Smooth muscle cell of the brain vasculature (primary cell): ENCODE data around the gene ERG.
A peak's percentile ranks its signal among the peaks of the same experiment; 100 is the strongest.

Experiments
- DNase-seq: peaks from one replicate; pipeline ENCODE4 v3.0.0-alpha.2; 2012; ENCODE audit warnings: low read depth, low spot score

Gene ERG

GRCh38 chr21:38475519-38475918 is 22.8 kb downstream of the ERG start:
- DNase-seq = no peak

GRCh38 chr21:38474796-38475195 is 23.5 kb downstream of the ERG start:
- DNase-seq = no peak

GRCh38 chr21:38474124-38474523 is 24.2 kb downstream of the ERG start:
- DNase-seq = no peak

- DNase-seq = peak; percentile 29
Observed at GRCh38 chr21:38472412-38473108, 25.7 kb downstream of the ERG start.

GRCh38 chr21:38471766-38472165 is 26.5 kb downstream of the ERG start:
- no peak for DNase-seq

DNA sequence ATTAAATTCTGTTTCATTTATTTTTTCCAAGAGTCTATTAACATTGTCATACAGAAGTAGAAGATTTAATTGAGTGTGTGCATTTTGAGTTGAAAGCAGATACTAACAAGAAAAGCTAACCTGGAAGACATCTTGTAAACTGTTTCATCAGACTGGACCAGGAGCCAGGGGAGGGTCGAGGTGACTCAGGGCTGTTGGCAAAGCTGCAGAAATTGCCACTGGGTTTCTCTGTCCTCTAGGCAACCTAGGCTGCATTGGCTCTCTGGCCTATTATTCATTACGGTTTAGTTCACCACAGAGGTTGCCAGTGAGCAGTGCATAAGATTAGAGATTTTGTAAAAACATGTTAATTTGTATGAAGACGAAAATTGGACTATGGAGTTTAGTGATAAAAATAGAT is 27.5 kb downstream of the ERG start:
- DNase-seq = no peak

GRCh38 chr21:38469642-38470041 is 28.6 kb downstream of the ERG start:
- DNase-seq = no peak

- no peak for DNase-seq
Observed at GRCh38 chr21:38468989-38469388, 29.3 kb downstream of the ERG start.

DNA sequence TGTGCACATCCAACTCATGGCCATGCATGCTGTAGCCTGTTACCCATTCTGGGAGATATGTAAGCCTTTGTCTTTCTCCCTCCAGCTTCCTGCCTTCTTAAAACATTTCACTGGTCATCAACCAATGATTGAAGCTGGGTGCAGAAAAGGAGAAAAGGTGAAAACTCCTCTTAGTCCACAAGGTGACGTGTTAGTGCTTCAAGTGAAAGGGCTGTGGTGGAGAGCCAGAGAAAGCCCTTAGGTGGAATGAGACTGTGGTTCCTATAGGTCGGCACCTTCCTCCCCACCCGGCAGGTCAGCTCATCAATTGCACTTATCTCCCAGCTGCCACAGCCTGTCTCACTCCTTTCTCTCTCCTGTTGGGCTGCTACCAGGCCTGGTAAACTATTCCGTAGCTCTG is 30.4 kb downstream of the ERG start:
- DNase-seq = no peak

DNA sequence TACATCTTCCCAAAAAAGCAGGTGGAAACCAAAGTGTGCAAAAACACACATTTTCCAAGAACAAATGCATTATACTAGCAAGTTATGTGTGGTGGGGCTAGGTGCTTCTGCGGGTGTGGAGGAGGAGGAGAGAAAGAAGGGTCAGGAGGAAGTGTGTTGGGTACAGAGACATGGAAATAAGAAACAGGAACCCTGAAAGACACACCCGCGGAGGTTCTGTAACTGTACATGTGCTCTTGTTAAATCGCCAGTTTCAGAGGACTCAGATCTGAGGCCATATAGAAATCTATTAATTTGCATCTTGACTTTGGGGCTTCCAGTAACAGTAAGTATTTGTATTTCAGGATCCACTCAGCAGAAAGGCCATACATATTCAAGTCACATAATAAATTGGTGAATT is 30.9 kb downstream of the ERG start:
- no peak for DNase-seq

DNA sequence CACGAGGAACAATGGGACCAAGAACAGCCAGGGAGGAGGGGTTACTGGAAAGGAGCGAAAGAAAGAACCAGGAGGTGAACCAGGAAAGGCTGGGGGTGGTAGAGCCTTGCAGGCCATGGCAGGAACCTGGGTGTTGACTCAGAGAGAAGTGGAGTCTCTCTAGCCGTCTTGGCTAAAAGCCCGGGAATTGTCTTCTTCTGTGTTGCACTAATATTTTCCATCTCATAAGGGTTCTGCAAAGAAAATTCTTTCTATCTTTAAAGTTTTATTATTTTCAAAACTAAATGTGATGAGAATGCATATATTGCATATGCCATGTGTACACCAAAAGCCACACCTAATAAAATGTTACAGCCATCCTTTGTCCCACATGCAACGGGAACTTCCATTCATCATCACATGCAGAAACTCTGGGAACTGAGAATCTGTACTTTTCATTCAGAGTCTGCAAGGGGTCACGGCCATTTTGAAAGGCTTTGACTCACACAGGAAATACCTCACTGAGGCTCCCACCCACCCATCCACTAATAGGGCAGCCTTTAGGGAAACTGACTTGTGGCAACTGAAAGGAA is 38.0 kb downstream of the ERG start:
- no peak for DNase-seq

DNA sequence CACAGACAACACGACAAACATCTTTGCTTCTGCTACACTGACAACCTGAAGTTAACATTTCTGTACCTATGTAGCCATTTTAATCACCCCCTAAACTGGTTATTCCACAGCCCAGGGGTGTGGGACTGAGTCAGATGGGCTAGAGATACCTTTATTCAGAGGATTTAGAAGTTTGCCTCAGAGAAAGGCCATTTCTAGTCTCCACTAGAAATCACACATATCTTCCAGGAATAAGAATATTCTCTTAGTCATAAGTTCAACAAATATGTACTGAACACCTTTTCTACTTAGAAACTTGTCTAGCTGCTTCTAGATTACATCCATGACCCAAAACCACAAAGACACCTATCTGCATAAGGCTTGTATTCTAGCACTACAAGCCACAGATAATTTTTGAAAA is 38.8 kb downstream of the ERG start:
- DNase-seq = no peak

- no peak for DNase-seq
Observed at GRCh38 chr21:38455403-38455802, 42.9 kb downstream of the ERG start.

DNA sequence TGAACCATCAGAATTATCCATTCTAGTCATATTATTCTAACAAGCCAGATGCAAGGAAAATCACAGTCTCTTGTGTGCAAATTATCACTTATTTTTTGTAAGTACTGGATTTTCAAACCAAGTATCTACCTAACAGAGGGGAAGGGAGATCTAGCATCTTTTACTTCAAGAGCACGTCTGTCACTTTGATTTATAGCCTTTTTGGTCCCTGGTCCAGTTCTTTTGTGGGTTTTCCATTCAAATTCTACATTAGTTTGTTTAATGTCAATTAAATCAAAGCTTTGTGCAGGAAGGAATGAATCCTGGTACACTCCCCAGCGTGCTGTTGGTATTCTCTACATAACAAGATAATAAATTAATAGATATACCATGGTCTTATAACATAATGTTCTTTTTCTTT is 43.6 kb downstream of the ERG start:
- no peak for DNase-seq

DNA sequence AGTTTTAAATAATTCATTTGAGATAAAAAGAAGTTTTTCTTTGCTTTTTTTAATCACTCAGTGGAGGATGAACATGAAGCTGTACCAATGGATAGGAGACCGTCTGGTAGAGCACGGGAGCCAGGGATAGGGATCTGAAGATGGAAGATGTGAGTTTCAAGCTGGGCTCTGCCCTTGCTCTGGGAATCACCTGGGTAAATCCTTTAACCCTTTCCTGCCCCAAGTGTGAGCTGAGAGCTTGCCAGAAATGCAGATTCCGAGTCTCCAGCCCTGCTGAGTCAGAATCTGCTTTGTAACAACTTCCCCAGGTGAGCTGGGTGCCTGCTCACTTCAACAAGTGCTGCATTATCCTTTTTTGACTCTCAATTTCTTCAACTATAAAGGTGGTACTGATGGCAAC is 44.1 kb downstream of the ERG start:
- no peak for DNase-seq

DNA sequence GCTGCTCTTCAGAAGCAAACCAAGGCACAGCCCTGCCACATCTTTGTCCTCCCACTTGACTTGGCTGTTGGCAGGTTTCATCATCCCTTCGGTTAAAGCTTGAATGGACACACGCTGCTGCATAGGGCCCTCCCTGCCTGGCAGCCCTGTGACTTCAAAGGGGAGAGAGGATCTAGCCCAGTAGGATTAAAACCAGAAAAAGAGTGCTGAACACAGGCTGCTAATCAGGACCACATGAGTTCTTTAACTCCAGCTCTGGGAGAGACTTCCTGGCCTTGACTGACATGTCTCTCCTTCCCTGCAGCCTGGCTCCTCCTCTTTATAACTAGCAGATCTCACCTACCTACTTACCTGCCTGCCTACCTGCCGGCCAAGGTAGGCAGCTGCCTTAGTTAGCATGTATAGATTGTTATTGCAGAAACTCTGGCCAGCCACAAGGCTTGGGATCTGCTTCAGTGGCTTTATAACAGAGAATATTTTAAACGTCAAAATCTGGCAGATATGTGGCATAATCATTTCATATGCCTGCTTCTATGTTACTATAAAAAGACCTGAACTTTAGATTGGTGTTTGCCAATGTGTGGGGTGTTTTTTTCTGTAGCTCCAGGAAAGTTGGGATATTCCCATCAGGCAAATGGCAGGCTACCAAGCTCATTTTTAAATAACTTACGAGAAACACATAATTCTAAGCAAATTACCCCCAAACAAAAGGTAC is 49.4 kb downstream of the ERG start:
- no peak for DNase-seq

DNA sequence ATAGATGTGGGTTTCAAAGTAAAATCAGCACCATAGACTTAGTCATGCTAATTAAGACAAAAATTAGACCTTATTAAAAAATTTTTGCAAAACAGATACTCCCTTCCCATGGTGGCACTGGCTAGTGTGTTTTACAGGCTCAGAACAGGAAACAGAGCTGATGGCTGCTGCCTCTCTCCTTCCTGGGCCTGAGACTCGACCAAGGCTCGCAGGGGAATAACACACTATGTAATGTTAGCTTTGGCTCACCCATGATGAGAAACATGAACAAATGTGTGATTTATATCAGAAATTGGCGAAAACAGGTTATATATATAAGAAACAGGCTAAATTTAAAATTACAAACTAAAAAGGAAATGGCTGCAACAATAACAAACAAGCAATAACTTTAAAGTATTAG is 50.7 kb downstream of the ERG start:
- no peak for DNase-seq

- DNase-seq = no peak
Observed at GRCh38 chr21:38444691-38445090, 53.6 kb downstream of the ERG start.

GRCh38 chr21:38443110-38443509 is 55.2 kb downstream of the ERG start:
- no peak for DNase-seq

DNA sequence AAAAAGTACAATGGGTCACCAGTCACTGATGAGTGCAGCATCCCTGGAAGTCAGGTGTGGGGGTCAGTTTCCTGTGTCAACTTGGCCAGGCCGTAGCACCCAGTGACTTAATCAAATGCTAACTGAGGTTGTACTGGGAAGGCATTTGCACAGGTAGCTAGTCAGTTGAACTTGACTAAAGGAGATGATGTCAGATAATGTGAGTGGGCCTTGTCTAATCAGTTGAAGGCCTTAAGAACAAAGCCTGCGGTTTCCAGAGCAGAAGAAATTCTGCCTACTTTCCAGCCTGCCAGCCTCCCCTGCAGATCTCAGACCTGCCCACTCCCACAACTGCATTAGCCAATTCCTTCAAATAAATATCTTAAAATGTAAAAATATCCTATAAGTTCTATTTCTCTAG is 57.1 kb downstream of the ERG start:
- DNase-seq = no peak

GRCh38 chr21:38440746-38441145 is 57.5 kb downstream of the ERG start:
- no peak for DNase-seq

- DNase-seq = no peak
Observed at GRCh38 chr21:38439957-38440356, 58.3 kb downstream of the ERG start.

GRCh38 chr21:38439426-38439825 is 58.9 kb downstream of the ERG start:
- DNase-seq = no peak
